Mesenchymal stem cell (in vitro differentiated cells and primary cell): ENCODE measurements around the gene THG1L.
A peak's percentile ranks its signal among the peaks of the same experiment; 100 is the strongest.
"Not testable (repeated sequence)": the region's sequence is repeated elsewhere in the genome, so short reads cannot be mapped to it uniquely, and the experiment has no call there.

Experiments
- DNase-seq: peaks from one replicate; pipeline ENCODE4 v3.0.0-alpha.2; 2013
- H2AFZ ChIP-seq: one replicate; pipeline ENCODE4 v1.6.1; 2013; ENCODE audit warnings: low read depth, mild to moderate bottlenecking, control low read depth, inconsistent platforms, low read length, moderate library complexity
- H2AK5ac ChIP-seq: 2 replicates; pipeline ENCODE4 v1.6.1; 2013; ENCODE audit warnings: low read length, moderate library complexity, mild to moderate bottlenecking, inconsistent platforms; ENCODE audit not compliant: severe bottlenecking
- H2BK120ac ChIP-seq: one replicate; pipeline ENCODE4 v1.6.1; 2013; ENCODE audit warnings: low read depth, mild to moderate bottlenecking, inconsistent platforms, low read length, moderate library complexity
- H2BK12ac ChIP-seq, 2 experiments: one replicate each; pipeline ENCODE4 v1.6.1; 2013; ENCODE audit warnings: inconsistent platforms in 2 of 2, low read length in 2 of 2, mild to moderate bottlenecking in 2 of 2, moderate library complexity in 2 of 2, control low read depth in 1 of 2
- H2BK15ac ChIP-seq: one replicate; pipeline ENCODE4 v1.6.1; 2013; ENCODE audit warnings: mild to moderate bottlenecking, low read depth, inconsistent platforms; ENCODE audit not compliant: poor library complexity, severe bottlenecking
- H2BK5ac ChIP-seq: 2 replicates; pipeline ENCODE4 v1.6.1; 2013; ENCODE audit warnings: low read depth, mild to moderate bottlenecking, low read length, control low read depth, inconsistent platforms; ENCODE audit not compliant: poor library complexity, severe bottlenecking
- H3K14ac ChIP-seq, 2 experiments: one replicate each; pipeline ENCODE4 v1.6.1; 2013; ENCODE audit warnings: inconsistent platforms in 2 of 2, low read length in 2 of 2, control low read depth in 1 of 2, mild to moderate bottlenecking in 1 of 2, moderate library complexity in 1 of 2
- H3K18ac ChIP-seq, 2 experiments: one replicate each; pipeline ENCODE4 v1.6.1; 2013; ENCODE audit warnings: inconsistent platforms in 2 of 2, low read length in 2 of 2, control low read depth in 1 of 2, low read depth in 1 of 2, mild to moderate bottlenecking in 1 of 2
- H3K23ac ChIP-seq, 2 experiments: one replicate each; pipeline ENCODE4 v1.6.1; 2013; ENCODE audit warnings: inconsistent platforms in 2 of 2, low read length in 2 of 2, mild to moderate bottlenecking in 2 of 2, moderate library complexity in 2 of 2, control low read depth in 1 of 2
- H3K27ac ChIP-seq: 2 replicates; pipeline ENCODE4 v1.5.1; 2013; ENCODE audit warnings: mild to moderate bottlenecking, moderate library complexity, low read length, control low read depth, inconsistent platforms; ENCODE audit not compliant: poor library complexity, severe bottlenecking
- H3K27me3 ChIP-seq, 2 experiments: 2 replicates each; pipeline versions ENCODE4 v1.6.1 to v1.7.0; 2013; ENCODE audit warnings: low read length in 2 of 2, mild to moderate bottlenecking in 2 of 2, moderate library complexity in 2 of 2, control low read depth in 1 of 2, inconsistent platforms in 1 of 2; ENCODE audit not compliant: control insufficient read depth in 1 of 2, insufficient read depth in 1 of 2
- H3K36me3 ChIP-seq, 2 experiments: 2 replicates each; pipeline versions ENCODE4 v1.6.1 to v1.7.0; 2013; ENCODE audit warnings: low read length in 2 of 2, control low read depth in 1 of 2, inconsistent platforms in 1 of 2, low read depth in 1 of 2, mild to moderate bottlenecking in 1 of 2; ENCODE audit not compliant: insufficient read depth in 2 of 2, control insufficient read depth in 1 of 2
- H3K4ac ChIP-seq, 2 experiments: one replicate each; pipeline ENCODE4 v1.6.1; 2013; ENCODE audit warnings: inconsistent platforms in 2 of 2, low read length in 2 of 2, mild to moderate bottlenecking in 2 of 2, moderate library complexity in 2 of 2, control low read depth in 1 of 2, low read depth in 1 of 2
- H3K4me1 ChIP-seq: 2 replicates; pipeline ENCODE4 v1.6.1; 2013; ENCODE audit warnings: low read depth, low read length, control low read depth; ENCODE audit not compliant: control insufficient read depth, insufficient read depth
- H3K4me2 ChIP-seq: 2 replicates; pipeline ENCODE4 v1.6.1; 2013; ENCODE audit warnings: low read length, mild to moderate bottlenecking, inconsistent platforms; ENCODE audit not compliant: poor library complexity, severe bottlenecking
- H3K4me3 ChIP-seq, 2 experiments: 2 replicates each; pipeline versions ENCODE4 v1.5.1 to v1.7.0; 2013; ENCODE audit warnings: low read length in 2 of 2, mild to moderate bottlenecking in 2 of 2, control low read depth in 1 of 2, low read depth in 1 of 2; ENCODE audit not compliant: insufficient read depth in 1 of 2
- H3K79me1 ChIP-seq: replicated peaks from 2 replicates; pipeline ENCODE4 v1.6.1; 2013; ENCODE audit warnings: mild to moderate bottlenecking, control low read depth, low read length, inconsistent platforms; ENCODE audit not compliant: poor library complexity, severe bottlenecking
- H3K9ac ChIP-seq: 2 replicates; pipeline ENCODE4 v1.7.0; 2013; ENCODE audit warnings: mild to moderate bottlenecking, low read length, moderate library complexity
- H3K9me3 ChIP-seq: 2 replicates; pipeline ENCODE4 v1.7.0; 2013; ENCODE audit warnings: mild to moderate bottlenecking, low read length; ENCODE audit not compliant: control insufficient read depth
- H4K8ac ChIP-seq: one replicate; pipeline ENCODE4 v1.6.1; 2013; ENCODE audit warnings: inconsistent platforms, mild to moderate bottlenecking, low read length, moderate library complexity
- H4K91ac ChIP-seq: one replicate; pipeline ENCODE4 v1.6.1; 2013; ENCODE audit warnings: mild to moderate bottlenecking, low read length, inconsistent platforms
- WGBS: methylation state at CpG from one replicate; pipeline ENCODE4 v1.1.7; 2013; ENCODE audit warnings: mixed read lengths; 5-methylcytosine and 5-hydroxymethylcytosine counted together

THG1L gene

DNA sequence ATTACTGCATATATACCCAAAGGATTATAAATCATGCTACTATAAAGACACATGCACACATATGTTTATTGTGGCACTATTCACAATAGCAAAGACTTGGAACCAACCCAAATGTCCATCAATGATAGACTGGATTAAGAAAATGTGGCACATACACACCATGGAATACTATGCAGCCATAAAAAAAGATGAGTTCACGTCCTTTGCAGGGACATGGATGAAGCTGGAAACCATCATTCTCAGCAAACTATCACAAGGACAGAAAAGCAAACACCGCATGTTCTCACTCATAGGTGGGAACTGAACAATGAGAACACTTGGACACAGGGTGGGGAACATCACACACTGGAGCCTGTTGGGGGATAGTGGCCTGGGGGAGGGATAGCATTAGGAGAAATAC is 4.6 kb upstream of the THG1L start:
- not testable (repeated sequence) for H2BK12ac ChIP-seq, H3K27me3 ChIP-seq, H3K9ac ChIP-seq, H2AFZ ChIP-seq, H4K8ac ChIP-seq, H4K91ac ChIP-seq, H2BK5ac ChIP-seq, H2BK15ac ChIP-seq, H3K18ac ChIP-seq, H3K4me2 ChIP-seq, H2BK120ac ChIP-seq, H3K4me3 ChIP-seq, H2AK5ac ChIP-seq, H3K27ac ChIP-seq, H3K9me3 ChIP-seq, DNase-seq, H3K4ac ChIP-seq, H3K79me1 ChIP-seq, H3K14ac ChIP-seq, H3K4me1 ChIP-seq, H3K23ac ChIP-seq, H3K36me3 ChIP-seq
- WGBS = 83% methylated on average over 1 of the region's 2 CpGs

GRCh38 chr5:157727858-157728257 is 3.4 kb upstream of the THG1L start:
- H3K9ac ChIP-seq, H2BK12ac ChIP-seq, H3K23ac ChIP-seq, H2BK15ac ChIP-seq, H4K91ac ChIP-seq, H4K8ac ChIP-seq, H3K4me2 ChIP-seq, H3K9me3 ChIP-seq, H3K79me1 ChIP-seq, H3K14ac ChIP-seq, H2AFZ ChIP-seq, H3K27ac ChIP-seq, H2BK120ac ChIP-seq, DNase-seq, H3K4me1 ChIP-seq, H3K18ac ChIP-seq, H3K4ac ChIP-seq, H3K27me3 ChIP-seq, H2AK5ac ChIP-seq, H3K36me3 ChIP-seq, H2BK5ac ChIP-seq, H3K4me3 ChIP-seq: not testable (repeated sequence)
- 100% methylated on average over 1 of the region's 1 CpG for WGBS

DNA sequence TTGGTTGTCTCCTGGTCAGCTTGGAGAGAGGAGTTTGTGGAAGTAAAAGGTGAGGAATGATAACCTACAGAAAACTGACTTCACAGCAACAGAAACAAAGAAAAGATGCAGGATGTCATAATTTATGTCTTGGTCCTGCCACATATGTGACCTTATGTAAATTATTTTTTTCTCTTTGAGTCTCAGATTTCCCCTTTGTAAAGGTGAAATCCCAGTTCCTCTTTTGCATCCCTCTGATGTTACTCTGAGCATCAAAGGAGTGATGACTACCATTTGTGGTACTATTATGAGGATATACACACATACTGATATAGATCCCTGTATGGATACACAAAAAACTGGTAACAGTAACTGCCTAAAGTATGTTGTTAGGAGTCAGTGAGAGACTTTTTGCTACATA is 1.4 kb upstream of the THG1L start:
- Histone ChIP-seq H3K14ac (no peak overlapping the region), H2AK5ac (no peak overlapping the region), H3K23ac (no peak overlapping the region), H3K27me3 (no peaks in the 10 kb centered on the region), H2AFZ (no peak overlapping the region), H3K36me3 (peaks cover 3 to 21% of the 10 kb centered on the region in 2 experiments), H3K27ac (no peak overlapping the region), H3K4me2 (no peak overlapping the region), H2BK5ac (no peak overlapping the region), H2BK12ac (no peak overlapping the region), H2BK15ac (no peak overlapping the region), H3K4me3 (no peak overlapping the region), H3K4ac (no peak overlapping the region), H4K91ac (no peak overlapping the region), H3K9ac (no peak overlapping the region), H3K9me3 (no peaks in the 10 kb centered on the region), H3K4me1 (peaks cover 3% of the 10 kb centered on the region), H4K8ac (no peak overlapping the region), H3K79me1 (peaks cover 11% of the 10 kb centered on the region), H2BK120ac (no peak overlapping the region), H3K18ac (no peak overlapping the region)
- DNase-seq = no peak

DNA sequence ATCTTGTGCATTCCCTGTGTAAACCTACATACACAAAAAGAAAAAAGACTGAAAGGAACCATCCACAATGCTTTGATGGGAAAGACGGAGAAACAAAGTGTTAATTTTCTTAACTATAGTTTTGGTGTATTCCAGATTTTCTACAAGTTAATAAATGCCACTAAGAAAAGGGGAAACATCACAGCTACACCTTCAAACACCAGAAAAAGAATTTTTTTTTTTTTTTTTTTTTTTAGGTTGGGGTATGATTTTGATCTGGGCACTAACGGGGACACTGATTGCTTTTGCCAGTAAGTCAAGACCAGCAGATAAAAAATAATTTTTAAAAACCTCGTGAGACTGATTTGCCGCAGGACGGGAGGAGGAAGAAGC is 334 bp upstream of the THG1L start:
- Histone ChIP-seq H3K79me1 (peaks cover 11% of the 10 kb centered on the region), H2BK12ac (no peak overlapping the region), H3K27me3 (no peaks in the 10 kb centered on the region), H3K27ac (peak overlapping the region; percentile 96), H3K4me3 (peak overlapping the region; percentile 72 to 87), H3K4ac (no peak overlapping the region), H3K4me1 (peaks cover 3% of the 10 kb centered on the region), H3K9ac (peak overlapping the region; percentile 92), H3K14ac (no peak overlapping the region), H3K23ac (no peak overlapping the region), H2AK5ac (no peak overlapping the region), H3K9me3 (no peaks in the 10 kb centered on the region), H3K36me3 (peaks cover 3 to 30% of the 10 kb centered on the region in 2 experiments), H2BK15ac (no peak overlapping the region), H2AFZ (no peak overlapping the region), H3K18ac (no peak overlapping the region), H4K91ac (no peak overlapping the region), H3K4me2 (peak overlapping the region; percentile 40), H2BK120ac (no peak overlapping the region), H4K8ac (no peak overlapping the region), H2BK5ac (no peak overlapping the region)
- no peak for DNase-seq
- 0% methylated on average over 4 of the region's 5 CpGs for WGBS
